Progenitor cell of endocrine pancreas (in vitro differentiated cells): ENCODE measurements around the gene GDF7. TPM values are rescaled to one million over a fixed set of nuclear protein-coding genes. Genes with fewer than 3 reads are reported as not detected.
A peak's percentile ranks its signal among the peaks of the same experiment; 100 is the strongest.

Experiments
- DNase-seq: peaks from one replicate; pipeline ENCODE4 v3.0.0; 2021; ENCODE audit warnings: low spot score; ENCODE audit not compliant: unreplicated experiment
- H3K27ac Mint-ChIP-seq: 2 replicates; pipeline ENCODE4 v1.8.0; 2021; ENCODE audit warnings: mild to moderate bottlenecking, moderate library complexity, mixed read lengths
- H3K27me3 Mint-ChIP-seq: 2 replicates; pipeline ENCODE4 v1.8.0; 2021; ENCODE audit warnings: mixed read lengths
- H3K36me3 Mint-ChIP-seq: 2 replicates; pipeline ENCODE4 v1.8.0; 2022; ENCODE audit warnings: mixed read lengths; ENCODE audit not compliant: insufficient read depth
- H3K4me1 Mint-ChIP-seq: 2 replicates; pipeline ENCODE4 v1.8.0; 2021; ENCODE audit warnings: low read depth, mixed read lengths
- H3K4me3 Mint-ChIP-seq: 2 replicates; pipeline ENCODE4 v1.8.0; 2021; ENCODE audit warnings: low read depth, mild to moderate bottlenecking, moderate library complexity, mixed read lengths
- H3K9me3 Mint-ChIP-seq: 2 replicates; pipeline ENCODE4 v1.8.0; 2021; ENCODE audit warnings: low read depth, mixed read lengths
- total RNA-seq: library from RNA; stranded (reverse); gene quantifications from 2 replicates; pipeline ENCODE4 v1.2.1, GENCODE V29; 2021
- TF ChIP-seq, protein P1 (sequence below): fragments of 200-600 bp; sonication (generic); IDR thresholded peaks from one replicate; pipeline ENCODE4 v1.5.0; 2021; ENCODE audit warnings: antibody characterized with exemption, mild to moderate bottlenecking; ENCODE audit not compliant: unreplicated experiment

The GDF7 gene
- total RNA-seq, 1 donor from 2014 or later: 0.17 TPM

DNA sequence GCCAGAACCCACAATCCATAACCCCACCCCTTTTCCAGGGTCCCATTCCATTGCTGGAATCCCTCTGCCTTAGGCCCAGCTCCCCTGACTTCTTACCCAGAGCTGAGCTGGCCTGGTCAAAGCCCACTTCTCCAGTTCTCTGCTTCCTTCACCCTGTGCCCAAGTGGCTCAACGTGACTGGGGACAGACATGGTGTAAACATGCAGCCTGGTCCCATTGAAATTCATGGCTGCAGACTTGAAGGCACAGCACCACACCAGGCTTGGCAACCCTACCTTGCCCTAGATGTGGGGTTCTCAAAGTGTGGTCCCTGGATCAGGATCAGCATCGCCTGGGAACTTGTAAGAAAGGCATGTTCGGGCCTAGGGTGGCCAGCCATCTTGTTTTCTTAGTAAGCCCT lies 19.7 kb upstream of the GDF7 start:
- no peaks in the 10 kb centered on the region for H3K9me3 Mint-ChIP-seq
- DNase-seq: no peak
- TF ChIP-seq, protein P1, sequence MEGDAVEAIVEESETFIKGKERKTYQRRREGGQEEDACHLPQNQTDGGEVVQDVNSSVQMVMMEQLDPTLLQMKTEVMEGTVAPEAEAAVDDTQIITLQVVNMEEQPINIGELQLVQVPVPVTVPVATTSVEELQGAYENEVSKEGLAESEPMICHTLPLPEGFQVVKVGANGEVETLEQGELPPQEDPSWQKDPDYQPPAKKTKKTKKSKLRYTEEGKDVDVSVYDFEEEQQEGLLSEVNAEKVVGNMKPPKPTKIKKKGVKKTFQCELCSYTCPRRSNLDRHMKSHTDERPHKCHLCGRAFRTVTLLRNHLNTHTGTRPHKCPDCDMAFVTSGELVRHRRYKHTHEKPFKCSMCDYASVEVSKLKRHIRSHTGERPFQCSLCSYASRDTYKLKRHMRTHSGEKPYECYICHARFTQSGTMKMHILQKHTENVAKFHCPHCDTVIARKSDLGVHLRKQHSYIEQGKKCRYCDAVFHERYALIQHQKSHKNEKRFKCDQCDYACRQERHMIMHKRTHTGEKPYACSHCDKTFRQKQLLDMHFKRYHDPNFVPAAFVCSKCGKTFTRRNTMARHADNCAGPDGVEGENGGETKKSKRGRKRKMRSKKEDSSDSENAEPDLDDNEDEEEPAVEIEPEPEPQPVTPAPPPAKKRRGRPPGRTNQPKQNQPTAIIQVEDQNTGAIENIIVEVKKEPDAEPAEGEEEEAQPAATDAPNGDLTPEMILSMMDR: no peak
- H3K4me1 Mint-ChIP-seq: peaks cover 7% of the 10 kb centered on the region
- no peak overlapping the region for H3K27ac Mint-ChIP-seq
- H3K27me3 Mint-ChIP-seq: peaks cover 7% of the 10 kb centered on the region
- no peak overlapping the region for H3K4me3 Mint-ChIP-seq
- peaks cover 11% of the 10 kb centered on the region for H3K36me3 Mint-ChIP-seq

DNA sequence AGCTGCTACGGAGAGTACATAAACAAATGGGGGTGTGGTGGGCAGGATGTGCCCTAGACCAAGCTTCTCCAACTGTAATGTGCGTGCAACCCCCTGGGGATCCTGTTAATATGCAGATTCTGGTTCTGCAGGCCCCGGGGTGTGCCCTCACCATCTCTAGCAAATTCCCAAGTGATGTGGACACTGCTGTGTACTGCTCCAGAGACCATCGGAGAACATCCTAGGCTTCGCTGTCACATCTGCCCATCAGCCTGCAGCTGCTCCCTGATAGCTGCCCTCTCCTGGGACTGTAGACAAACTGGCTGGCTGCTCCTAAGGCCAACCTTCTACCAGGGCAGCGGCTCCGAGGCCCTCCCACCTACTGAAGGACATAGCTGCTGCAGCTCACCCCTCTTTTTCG lies 19.2 kb upstream of the GDF7 start:
- peaks cover 11% of the 10 kb centered on the region for H3K27me3 Mint-ChIP-seq
- TF ChIP-seq, protein P1: no peak
- no peak overlapping the region for H3K27ac Mint-ChIP-seq
- peaks cover 7% of the 10 kb centered on the region for H3K4me1 Mint-ChIP-seq
- H3K9me3 Mint-ChIP-seq: no peaks in the 10 kb centered on the region
- DNase-seq: no peak
- no peak overlapping the region for H3K4me3 Mint-ChIP-seq
- peaks cover 11% of the 10 kb centered on the region for H3K36me3 Mint-ChIP-seq

DNA sequence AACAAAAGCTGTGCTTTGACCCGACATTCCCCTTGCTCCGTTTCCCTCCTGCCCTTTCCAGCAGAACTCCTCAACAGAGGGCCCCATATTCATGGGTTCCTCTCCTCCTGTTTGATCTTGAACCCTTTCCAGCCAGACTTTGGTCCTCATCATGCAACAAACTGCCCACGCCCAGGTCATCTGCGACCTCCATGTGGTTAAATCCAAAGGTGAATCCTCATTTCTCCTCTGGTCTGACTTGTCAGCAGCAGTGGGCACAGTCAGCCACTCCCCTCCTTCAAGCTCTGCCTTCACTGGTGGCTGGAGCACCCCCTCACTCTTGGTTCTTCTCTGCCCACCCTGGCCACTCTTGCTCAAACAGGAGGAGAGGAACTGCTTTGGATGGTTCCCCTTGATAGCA lies 18.7 kb upstream of the GDF7 start:
- DNase-seq: no peak
- TF ChIP-seq, protein P1: no peak
- Mint-ChIP-seq H3K4me1 (peaks cover 7% of the 10 kb centered on the region), H3K4me3 (no peak overlapping the region), H3K27me3 (peaks cover 14% of the 10 kb centered on the region), H3K9me3 (no peaks in the 10 kb centered on the region), H3K27ac (peak overlapping the region; percentile 22), H3K36me3 (peaks cover 11% of the 10 kb centered on the region)

DNA sequence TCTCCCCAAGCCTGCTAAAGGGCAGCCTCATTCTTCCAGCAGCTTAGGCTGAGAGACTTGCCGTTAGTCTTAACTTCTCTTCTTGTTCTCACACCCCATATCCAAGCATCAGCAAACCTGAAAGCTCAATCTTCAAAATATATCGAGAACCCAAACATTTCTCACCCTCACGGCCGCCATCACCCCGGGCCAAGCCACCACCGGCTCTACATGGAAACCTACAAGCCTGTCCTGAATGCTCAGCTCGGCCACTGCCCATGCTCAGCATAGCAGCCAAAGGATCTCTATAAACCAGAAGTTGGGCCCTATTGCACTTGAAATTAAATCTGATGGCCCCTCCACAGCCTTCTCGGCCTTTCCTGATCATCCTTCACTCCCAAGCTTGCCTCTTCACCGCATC lies 18.1 kb upstream of the GDF7 start:
- Mint-ChIP-seq H3K36me3 (peaks cover 9% of the 10 kb centered on the region), H3K4me3 (no peak overlapping the region), H3K4me1 (peaks cover 7% of the 10 kb centered on the region), H3K27ac (peak overlapping the region; percentile 2), H3K27me3 (peaks cover 14% of the 10 kb centered on the region), H3K9me3 (no peaks in the 10 kb centered on the region)
- TF ChIP-seq, protein P1: no peak
- DNase-seq: no peak

DNA sequence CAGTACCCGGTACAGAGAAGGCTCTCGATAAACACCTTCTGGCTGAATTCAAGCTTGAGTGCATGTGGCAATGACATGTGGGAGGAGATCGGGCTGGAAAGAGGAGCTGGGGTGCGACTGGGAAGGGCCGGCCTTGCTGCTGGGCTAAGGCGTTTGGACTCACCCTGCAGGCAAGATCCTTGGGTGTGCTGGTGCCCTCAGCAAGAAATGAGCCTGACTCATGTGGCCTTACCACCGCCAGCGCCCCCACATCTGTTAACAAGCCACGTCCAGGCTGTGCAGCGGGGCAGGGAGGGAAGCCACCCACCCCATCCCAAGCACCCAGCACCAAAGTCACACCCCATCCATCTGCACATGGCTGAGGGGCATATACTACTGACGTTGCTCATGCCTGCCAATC lies 17.4 kb upstream of the GDF7 start:
- TF ChIP-seq, protein P1: no peak
- H3K9me3 Mint-ChIP-seq: no peaks in the 10 kb centered on the region
- H3K27me3 Mint-ChIP-seq: peaks cover 14% of the 10 kb centered on the region
- H3K4me3 Mint-ChIP-seq: peak overlapping the region; percentile 74
- H3K4me1 Mint-ChIP-seq: peaks cover 7% of the 10 kb centered on the region
- DNase-seq: no peak
- H3K36me3 Mint-ChIP-seq: peaks cover 4% of the 10 kb centered on the region
- H3K27ac Mint-ChIP-seq: peak overlapping the region; percentile 60
